Thyroid gland (tissue), 4 donors: ENCODE data around the gene PHGDH.

ENCODE experiments used
- CTCF ChIP-seq, 6 experiments: fragments of 200-600 bp in 3 of 6; fragments of 450-650 bp in 3 of 6; sonication (generic) in 3 of 6; IDR thresholded peaks; one replicate each; pipeline ENCODE4 v1.5.1; 2016 to 2019; ENCODE audit warnings: antibody characterized with exemption in 6 of 6, mild to moderate bottlenecking in 2 of 6, inconsistent platforms in 1 of 6, moderate library complexity in 1 of 6
- POLR2A ChIP-seq, 2 donors: fragments of 450-650 bp; IDR thresholded peaks; one replicate each; pipeline ENCODE4 v1.6.1; 2017; ENCODE audit warnings: antibody characterized with exemption in 2 of 2, mild to moderate bottlenecking in 2 of 2, moderate library complexity in 1 of 2

GRCh38 chr1:119676571-119677206 is 35.0 kb upstream of the PHGDH start:
- TF ChIP-seq CTCF (IDR thresholded peaks at IDR 0.05) (no peak), POLR2A (IDR thresholded peaks at IDR 0.05) (no peak)
